NCI-H2196 treated with DMSO at 0.1 percent for 48 hours (cell line): Measurements from ENCODE around the gene MRTFA.
"Not testable (repeated sequence)": the region's sequence is repeated elsewhere in the genome, so short reads cannot be mapped to it uniquely, and the experiment has no call there.

Experiments used
- DNase-seq: peaks from one replicate; lab custom pipeline; 2025; ENCODE audit not compliant: unreplicated experiment; lab: John Stamatoyannopoulos, UW

The MRTFA gene

GRCh38 chr22:40660730-40661129, 24.2 kb upstream of the MRTFA start:
- DNase-seq, result no peak

- no peak for DNase-seq
Observed at GRCh38 chr22:40659166-40659565, 22.6 kb upstream of the MRTFA start.

- not testable (repeated sequence) for DNase-seq
Observed at GRCh38 chr22:40656651-40657050, 20.1 kb upstream of the MRTFA start.

- DNase-seq, result not testable (repeated sequence)
Observed at GRCh38 chr22:40655941-40656340, 19.4 kb upstream of the MRTFA start.

- peak; percentile 60 for DNase-seq
Observed at GRCh38 chr22:40654522-40655167, 18.1 kb upstream of the MRTFA start.

GRCh38 chr22:40653361-40653760, 16.8 kb upstream of the MRTFA start:
- no peak for DNase-seq

GRCh38 chr22:40651563-40652501, 15.3 kb upstream of the MRTFA start:
- DNase-seq, result peak; percentile 92

GRCh38 chr22:40651057-40651456, 14.5 kb upstream of the MRTFA start:
- no peak for DNase-seq

GRCh38 chr22:40648386-40648785, 11.9 kb upstream of the MRTFA start:
- DNase-seq, result no peak

- no peak for DNase-seq
Observed at GRCh38 chr22:40645579-40646197, 9.2 kb upstream of the MRTFA start.

GRCh38 chr22:40642316-40642715, 5.8 kb upstream of the MRTFA start:
- DNase-seq, result no peak

GRCh38 chr22:40641269-40641668, 4.8 kb upstream of the MRTFA start:
- DNase-seq, result no peak

- no peak for DNase-seq
Observed at GRCh38 chr22:40638261-40638660, 1.7 kb upstream of the MRTFA start.

- no peak for DNase-seq
Observed at GRCh38 chr22:40637183-40638150, 948 bp upstream of the MRTFA start.

GRCh38 chr22:40635940-40636379, 559 bp downstream of the MRTFA start:
- DNase-seq, result no peak

- DNase-seq, result no peak
Observed at GRCh38 chr22:40635043-40635939, 1.2 kb downstream of the MRTFA start.

GRCh38 chr22:40634119-40634903, 2.2 kb downstream of the MRTFA start:
- DNase-seq, result no peak

- DNase-seq, result no peak
Observed at GRCh38 chr22:40633036-40633435, 3.5 kb downstream of the MRTFA start.

- no peak for DNase-seq
Observed at GRCh38 chr22:40631925-40632324, 4.6 kb downstream of the MRTFA start.
